T1000 (cell line): ENCODE data around the gene ATXN7L2.

Experiments used
- DNase-seq: peaks from one replicate; lab custom pipeline; 2025; ENCODE audit warnings: mixed read lengths; lab: John Stamatoyannopoulos, UW

The ATXN7L2 gene

GRCh38 chr1:109475261-109475660 is 8.4 kb upstream of the ATXN7L2 start:
- no peak for DNase-seq

DNA sequence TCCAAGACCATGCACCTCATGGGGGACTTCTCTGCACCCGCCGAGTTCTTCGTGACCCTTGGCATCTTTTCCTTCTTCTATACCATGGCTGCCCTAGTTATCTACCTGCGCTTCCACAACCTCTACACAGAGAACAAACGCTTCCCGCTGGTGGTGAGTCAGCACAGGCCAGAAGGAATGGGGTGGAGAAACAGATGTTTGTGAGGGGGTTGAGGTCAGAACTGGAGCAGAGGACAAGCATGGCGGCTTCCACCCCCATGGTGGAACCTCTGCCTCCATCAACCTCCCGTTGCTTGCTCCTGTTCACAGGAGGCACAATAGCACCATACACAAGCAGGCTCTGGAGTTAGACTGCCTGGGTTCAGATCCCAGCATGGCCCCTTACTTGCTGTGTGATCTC is 6.9 kb upstream of the ATXN7L2 start:
- DNase-seq, result no peak

DNA sequence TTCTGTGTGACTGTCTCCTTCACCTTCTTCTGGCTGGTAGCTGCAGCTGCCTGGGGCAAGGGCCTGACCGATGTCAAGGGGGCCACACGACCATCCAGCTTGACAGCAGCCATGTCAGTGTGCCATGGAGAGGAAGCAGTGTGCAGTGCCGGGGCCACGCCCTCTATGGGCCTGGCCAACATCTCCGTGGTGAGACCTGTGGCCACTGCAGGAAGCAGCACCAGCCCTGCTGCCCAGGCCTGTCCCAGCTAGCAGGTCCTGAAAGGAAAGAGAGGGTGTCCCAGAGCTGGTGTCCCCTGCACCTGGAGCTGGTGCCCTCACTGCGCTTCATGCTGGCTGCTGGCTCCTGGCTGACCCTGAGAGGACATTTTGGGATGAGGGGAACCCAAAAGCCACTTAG is 5.9 kb upstream of the ATXN7L2 start:
- DNase-seq, result no peak

GRCh38 chr1:109478806-109479205 is 4.9 kb upstream of the ATXN7L2 start:
- no peak for DNase-seq

DNA sequence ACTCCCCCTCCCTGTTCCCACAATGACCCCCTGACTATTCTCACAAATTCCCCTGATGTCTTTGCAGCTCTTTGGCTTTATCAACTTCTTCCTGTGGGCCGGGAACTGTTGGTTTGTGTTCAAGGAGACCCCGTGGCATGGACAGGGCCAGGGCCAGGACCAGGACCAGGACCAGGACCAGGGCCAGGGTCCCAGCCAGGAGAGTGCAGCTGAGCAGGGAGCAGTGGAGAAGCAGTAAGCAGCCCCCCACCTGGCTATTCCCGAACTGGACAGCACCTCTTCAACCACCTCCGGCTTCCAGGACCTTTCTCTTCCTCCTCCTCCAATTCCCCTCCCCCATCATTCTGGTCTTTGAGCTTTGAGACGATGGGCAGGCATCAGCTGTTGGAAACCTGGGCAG is 4.4 kb upstream of the ATXN7L2 start:
- no peak for DNase-seq

- no peak for DNase-seq
Measured at GRCh38 chr1:109479901-109480300, 3.8 kb upstream of the ATXN7L2 start.

GRCh38 chr1:109481646-109482045 is 2.1 kb upstream of the ATXN7L2 start:
- no peak for DNase-seq

DNA sequence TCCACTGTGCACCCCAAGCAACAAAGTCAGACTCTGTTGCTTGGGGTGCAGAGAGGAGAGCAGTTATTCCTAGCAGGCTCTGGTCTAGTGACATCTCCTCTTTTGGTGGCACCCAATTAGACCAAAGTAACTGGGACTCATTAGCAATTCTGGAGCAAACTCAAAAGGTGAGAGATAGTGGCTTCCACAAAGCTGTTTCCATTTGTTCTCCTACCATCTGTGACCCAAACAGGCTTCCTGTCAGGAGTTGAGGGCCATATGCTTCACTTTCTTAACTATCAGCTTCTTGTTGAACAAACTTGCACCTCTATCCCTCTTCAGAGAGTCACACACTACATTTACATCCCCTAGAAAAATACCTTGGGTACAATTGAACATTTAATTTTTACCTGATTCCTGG is 1.5 kb upstream of the ATXN7L2 start:
- no peak for DNase-seq

- no peak for DNase-seq
Measured at GRCh38 chr1:109482791-109483671, 674 bp upstream of the ATXN7L2 start.

DNA sequence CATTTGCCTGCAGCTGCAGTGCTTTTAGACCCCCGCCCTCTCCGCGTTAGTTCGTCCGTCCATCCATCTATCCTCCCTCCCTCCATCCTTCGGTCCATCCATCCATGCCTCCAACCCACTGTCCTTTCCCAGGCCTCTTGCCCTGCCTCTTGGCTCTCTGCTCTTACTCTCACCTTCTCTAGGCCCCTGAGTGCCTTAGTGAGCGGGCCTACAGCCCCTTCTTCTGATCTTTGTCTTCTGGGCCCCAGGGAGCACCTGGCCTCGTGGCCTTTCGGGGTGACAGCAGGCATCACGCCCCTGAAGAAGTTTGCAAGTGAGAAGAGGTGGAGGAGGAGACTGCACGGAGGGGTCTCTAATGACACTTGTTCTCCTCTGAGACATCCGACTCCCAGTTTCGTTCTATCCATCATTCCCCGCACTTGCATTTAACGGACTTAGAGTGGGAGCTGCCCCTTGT is 842 bp downstream of the ATXN7L2 start:
- DNase-seq, result no peak

GRCh38 chr1:109485001-109485400 is 1.3 kb downstream of the ATXN7L2 start:
- DNase-seq, result no peak

DNA sequence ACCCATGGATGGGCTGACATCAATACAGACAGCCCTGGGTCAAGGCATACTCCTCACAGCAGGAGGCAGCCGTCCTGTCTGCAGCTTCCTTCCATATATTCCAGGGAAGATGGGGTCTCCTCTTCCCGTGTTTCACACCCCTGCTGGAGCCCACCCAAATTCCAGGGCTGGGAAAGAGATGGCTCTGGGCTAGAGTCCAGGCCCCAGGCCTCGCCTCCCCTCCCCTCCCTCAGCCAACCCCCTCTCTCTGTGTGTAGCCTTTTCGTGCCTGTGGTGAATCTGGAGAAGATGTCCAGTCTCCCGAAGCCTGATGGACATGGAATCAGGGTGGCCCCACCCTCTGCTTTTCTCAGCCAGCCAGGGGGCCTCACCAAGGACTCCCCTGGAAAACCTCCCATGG is 3.6 kb downstream of the ATXN7L2 start:
- no peak for DNase-seq

GRCh38 chr1:109488201-109488600 is 4.5 kb downstream of the ATXN7L2 start:
- no peak for DNase-seq

DNA sequence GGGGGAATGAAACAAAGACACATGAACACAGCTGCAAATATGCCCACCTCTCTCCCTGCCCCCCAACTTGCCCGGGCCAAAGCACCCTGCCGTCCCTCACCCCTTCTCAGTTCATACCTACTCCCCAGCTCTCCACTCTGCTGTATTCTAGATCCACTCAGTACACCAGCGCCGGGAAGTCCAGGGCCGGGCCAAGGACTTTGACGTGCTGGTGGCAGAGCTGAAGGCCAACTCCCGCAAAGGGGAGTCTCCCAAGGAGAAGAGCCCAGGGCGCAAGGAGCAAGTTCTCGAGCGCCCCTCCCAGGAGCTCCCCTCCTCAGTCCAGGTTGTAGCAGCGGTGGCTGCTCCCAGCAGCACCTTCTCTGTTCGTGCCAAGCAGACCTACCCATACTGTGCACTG is 5.0 kb downstream of the ATXN7L2 start:
- DNase-seq, result no peak

DNA sequence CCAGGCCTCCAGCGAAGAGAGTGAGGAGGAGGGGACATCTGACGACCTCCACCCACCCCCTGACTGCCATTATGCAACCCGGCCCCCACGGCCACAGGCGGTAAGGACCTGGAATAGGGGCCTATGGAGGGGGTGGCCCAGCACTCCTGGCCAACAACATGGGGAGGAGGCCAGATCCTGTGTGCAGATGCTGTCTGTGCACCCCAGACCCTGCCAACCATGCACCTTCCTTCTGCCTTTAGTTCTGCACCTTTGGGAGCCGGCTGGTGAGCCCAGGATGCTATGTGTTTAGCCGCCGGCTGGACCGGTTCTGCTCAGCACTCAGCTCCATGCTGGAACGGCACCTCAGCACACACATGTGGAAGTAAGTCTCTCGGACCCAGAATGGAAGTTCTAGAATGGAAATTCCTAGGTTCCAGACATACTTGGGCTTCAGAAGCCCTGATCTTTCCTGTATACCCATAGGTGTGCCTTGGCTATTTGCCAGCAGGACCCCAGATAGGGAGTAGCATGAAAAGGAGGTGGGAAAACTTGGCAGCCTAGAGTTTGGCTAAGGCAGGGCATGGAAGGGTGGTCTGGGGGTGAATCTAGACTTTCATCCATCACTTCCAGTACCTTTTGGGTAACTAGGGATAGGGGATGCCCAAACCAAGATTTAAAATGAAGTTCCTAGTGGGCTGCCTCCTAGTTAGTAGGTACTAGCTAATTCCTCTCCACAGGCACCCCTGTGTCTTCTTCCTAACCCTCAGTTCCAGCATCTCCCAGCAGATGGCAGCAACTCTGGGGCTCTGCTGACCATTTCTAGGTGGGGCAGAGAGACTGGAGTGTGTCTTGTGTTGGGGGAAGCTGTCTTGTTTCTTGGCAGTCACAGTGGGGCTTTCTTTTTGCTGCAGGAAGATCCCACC is 6.6 kb downstream of the ATXN7L2 start:
- DNase-seq, result peak; percentile 21

DNA sequence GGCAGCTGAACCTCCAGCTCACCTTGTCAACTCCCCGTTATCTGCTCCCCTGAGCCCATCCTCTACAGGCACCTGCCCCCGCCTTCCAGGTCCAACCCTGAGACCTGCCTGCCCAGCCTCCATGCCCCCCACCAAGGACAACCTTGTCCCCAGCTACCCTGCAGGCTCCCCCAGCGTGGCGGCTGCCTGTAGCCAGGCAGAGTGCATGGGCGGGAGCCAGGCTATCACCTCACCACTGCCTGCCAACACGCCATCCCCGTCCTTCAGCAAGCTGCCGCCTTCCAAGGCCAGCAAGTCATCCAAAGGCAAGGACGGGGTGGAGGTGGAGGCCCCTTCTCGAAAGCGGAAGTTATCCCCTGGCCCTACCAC is 7.2 kb downstream of the ATXN7L2 start:
- DNase-seq, result no peak

DNA sequence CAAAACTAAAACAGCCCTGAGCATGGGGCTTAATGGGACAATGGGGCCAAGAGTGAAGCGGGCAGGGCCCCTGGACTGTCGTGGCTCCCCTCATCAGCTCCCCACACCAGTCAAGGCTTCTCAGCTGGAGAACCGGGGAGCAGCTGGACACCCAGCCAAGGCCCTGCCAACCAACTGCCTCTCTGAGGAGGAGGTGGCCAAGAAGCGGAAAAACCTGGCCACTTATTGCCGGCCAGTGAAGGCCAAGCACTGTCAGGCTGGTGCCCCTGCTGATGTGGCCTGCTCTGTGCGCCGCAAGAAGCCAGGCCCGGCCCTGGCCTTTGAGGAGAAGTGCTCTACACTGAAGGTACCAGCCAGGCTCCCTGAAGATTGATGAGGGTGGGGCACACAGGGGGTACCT is 7.7 kb downstream of the ATXN7L2 start:
- no peak for DNase-seq

GRCh38 chr1:109492779-109493178 is 9.1 kb downstream of the ATXN7L2 start:
- no peak for DNase-seq

- no peak for DNase-seq
Measured at GRCh38 chr1:109493227-109493626, 9.5 kb downstream of the ATXN7L2 start.

DNA sequence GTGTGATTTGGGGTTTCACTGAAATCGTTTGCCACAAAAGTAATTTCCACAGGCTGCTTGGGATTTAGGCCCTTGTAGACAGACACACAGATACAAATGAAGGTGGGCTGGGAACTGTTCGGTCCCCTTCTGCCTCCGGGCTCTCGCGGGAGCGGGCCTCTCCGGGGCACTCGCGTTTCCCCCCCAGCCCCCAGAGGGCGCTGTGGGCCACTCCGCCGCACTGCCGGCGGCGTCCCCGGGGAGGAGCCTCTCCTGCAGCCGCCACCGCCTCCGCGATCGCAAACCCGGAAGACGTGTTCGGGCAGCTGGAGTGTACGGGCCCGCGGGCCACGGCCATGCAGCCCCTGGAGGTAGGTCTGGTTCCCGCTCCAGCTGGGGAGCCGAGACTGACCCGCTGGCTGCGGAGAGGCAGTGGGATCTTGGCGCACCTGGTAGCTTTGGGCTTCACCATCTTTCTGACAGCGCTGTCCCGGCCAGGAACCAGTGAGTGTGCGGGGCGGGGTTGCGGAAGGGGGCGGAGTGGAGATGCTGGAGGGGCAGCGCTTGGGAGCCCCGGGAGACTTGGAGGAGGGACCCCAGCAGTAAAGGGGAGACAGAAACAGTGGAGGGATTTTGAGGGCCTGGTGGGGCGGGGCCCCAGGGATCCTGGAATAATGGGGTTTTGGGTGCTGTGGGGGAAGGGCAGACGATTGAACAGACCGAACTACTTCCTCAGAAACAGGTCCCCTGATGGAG is 10.3 kb downstream of the ATXN7L2 start, which contains the start of gene CYB561D1:
CYB561D1 (plus strand) TSS at position 290 of the 735 bp plus-strand sequence; CDS start at position 336, 46 bp downstream.
- DNase-seq, result peak; percentile 92

DNA sequence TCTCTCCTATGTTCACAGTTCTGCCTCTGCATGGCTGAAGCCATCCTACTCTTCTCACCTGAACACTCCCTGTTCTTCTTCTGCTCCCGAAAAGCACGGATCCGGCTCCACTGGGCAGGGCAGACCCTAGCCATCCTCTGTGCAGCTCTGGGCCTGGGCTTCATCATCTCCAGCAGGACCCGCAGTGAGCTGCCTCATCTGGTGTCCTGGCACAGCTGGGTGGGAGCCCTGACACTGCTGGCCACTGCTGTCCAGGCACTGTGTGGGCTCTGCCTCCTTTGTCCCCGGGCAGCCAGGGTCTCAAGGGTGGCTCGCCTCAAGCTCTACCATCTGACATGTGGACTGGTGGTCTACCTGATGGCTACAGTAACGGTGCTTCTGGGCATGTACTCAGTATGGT is 12.0 kb downstream of the ATXN7L2 start:
- no peak for DNase-seq
